H1 (cell line): ENCODE measurements around the gene CCNY. TPM values are rescaled to one million over a fixed set of nuclear protein-coding genes. Genes with fewer than 3 reads are reported as not detected.
"Not testable (repeated sequence)": the region's sequence is repeated elsewhere in the genome, so short reads cannot be mapped to it uniquely, and the experiment has no call there.

ENCODE experiments used
- CTCF ChIA-PET: fragments of 300-600 bp; sonication (Branson Sonifier 250); formaldehyde crosslinking; loops from one replicate; lab custom pipeline; 2021; ENCODE audit not compliant: partially characterized antibody; lab: Charles Lee
- POLR2A ChIA-PET: fragments of 300-600 bp; sonication (Branson Sonifier 250); formaldehyde crosslinking; loops from one replicate; lab custom pipeline; 2021; ENCODE audit warnings: inconsistent platforms; ENCODE audit not compliant: partially characterized antibody; lab: Charles Lee
- DNase-seq, 2 experiments: peaks; one replicate each; pipeline versions ENCODE4 v3.0.0 to v3.0.0-alpha.2; 2010 to 2022; ENCODE audit warnings: low spot score in 2 of 2, low read depth in 1 of 2, mixed read lengths in 1 of 2
- FAIRE-seq: peaks from 2 replicates; lab custom pipeline; 2011; peaks lifted over from hg19 to GRCh38; lab: Jason Lieb, UNC
- H2AFZ ChIP-seq: 2 replicates; pipeline ENCODE4 v1.8.1; 2012; ENCODE audit warnings: low read length, inconsistent platforms
- H2AK5ac ChIP-seq: 2 replicates; pipeline ENCODE4 v1.6.1; 2013; ENCODE audit warnings: low read depth, low read length
- H2BK120ac ChIP-seq: replicated peaks from 2 replicates; pipeline ENCODE3; 2013; ENCODE audit warnings: low read depth, low read length, inconsistent platforms
- H2BK12ac ChIP-seq: 2 replicates; pipeline ENCODE4 v1.6.1; 2013; ENCODE audit warnings: low read depth, low read length
- H2BK15ac ChIP-seq: 2 replicates; pipeline ENCODE4 v1.6.1; 2013; ENCODE audit warnings: low read length
- H2BK20ac ChIP-seq: 2 replicates; pipeline ENCODE4 v1.6.1; 2013; ENCODE audit warnings: low read length
- H2BK5ac ChIP-seq: 2 replicates; pipeline ENCODE4 v1.6.1; 2013; ENCODE audit warnings: low read depth, low read length
- H3K14ac ChIP-seq: 2 replicates; pipeline ENCODE4 v1.6.1; 2013; ENCODE audit warnings: inconsistent platforms; ENCODE audit not compliant: insufficient read length
- H3K18ac ChIP-seq: 2 replicates; pipeline ENCODE4 v1.6.1; 2013; ENCODE audit warnings: low read length; ENCODE audit errors: extremely low read depth
- H3K23ac ChIP-seq: 2 replicates; pipeline ENCODE4 v1.6.1; 2013; ENCODE audit warnings: inconsistent platforms; ENCODE audit not compliant: insufficient read length
- H3K23me2 ChIP-seq: 2 replicates; pipeline ENCODE4 v1.6.1; 2013; ENCODE audit warnings: low read depth, low read length
- H3K27ac ChIP-seq: 2 replicates; pipeline ENCODE4 v1.6.1; 2011; ENCODE audit warnings: low read depth, low read length, inconsistent platforms
- H3K27me3 ChIP-seq, 4 experiments: replicated peaks in 1 of 4; 1 replicate in 1 of 4; 2 replicates in 3 of 4; pipeline versions ENCODE4 v1.6.1 to v1.8.1; 2011 to 2013; ENCODE audit warnings: low read length in 3 of 4, mild to moderate bottlenecking in 3 of 4, inconsistent platforms in 2 of 4, mixed read lengths in 2 of 4, moderate library complexity in 1 of 4; ENCODE audit not compliant: control insufficient read depth in 3 of 4, insufficient read depth in 3 of 4; ENCODE audit errors: extremely low read depth in 1 of 4
- H3K36me3 ChIP-seq, 4 experiments: 2 replicates each; pipeline versions ENCODE4 v1.6.1 to v1.8.1; 2011 to 2013; ENCODE audit warnings: mild to moderate bottlenecking in 4 of 4, low read length in 3 of 4, moderate library complexity in 2 of 4, control low read depth in 1 of 4, inconsistent platforms in 1 of 4; ENCODE audit not compliant: insufficient read depth in 4 of 4, control insufficient read depth in 2 of 4
- H3K4ac ChIP-seq: replicated peaks from 2 replicates; pipeline ENCODE3; 2013; ENCODE audit warnings: low read length, low read depth, mixed read lengths, inconsistent platforms; ENCODE audit not compliant: insufficient read length
- H3K4me1 ChIP-seq, 4 experiments: replicated peaks in 1 of 4; 1 replicate in 1 of 4; 2 replicates in 3 of 4; pipeline versions ENCODE4 v1.6.1 to v1.8.1; 2011 to 2013; ENCODE audit warnings: low read length in 3 of 4, inconsistent platforms in 2 of 4, mixed read lengths in 1 of 4; ENCODE audit not compliant: insufficient read depth in 4 of 4, control insufficient read depth in 3 of 4
- H3K4me2 ChIP-seq, 2 experiments: 2 replicates each; pipeline versions ENCODE4 v1.6.1 to v1.8.1; 2011 to 2013; ENCODE audit warnings: low read depth in 2 of 2, low read length in 2 of 2, control low read depth in 1 of 2, inconsistent platforms in 1 of 2, mild to moderate bottlenecking in 1 of 2; ENCODE audit not compliant: insufficient read depth in 1 of 2
- H3K4me3 ChIP-seq, 4 experiments: fragments of 200-600, 300-600 bp in 1 of 4; sonication (generic), shearing (Covaris generic), sonication (Bioruptor Twin) in 1 of 4; 2 replicates each; pipeline versions ENCODE4 v1.5.1 to v1.8.1; 2011 to 2016; ENCODE audit warnings: low read length in 4 of 4, low read depth in 3 of 4, control low read depth in 2 of 4, inconsistent platforms in 2 of 4, mild to moderate bottlenecking in 2 of 4, mixed read lengths in 1 of 4, moderate library complexity in 1 of 4; ENCODE audit not compliant: insufficient read depth in 2 of 4; ENCODE audit errors: extremely low read depth in 1 of 4
- H3K56ac ChIP-seq: replicated peaks from 2 replicates; pipeline ENCODE3; 2013; ENCODE audit warnings: low read depth, mild to moderate bottlenecking, mixed read lengths, low read length, inconsistent platforms; ENCODE audit not compliant: insufficient read length
- H3K79me1 ChIP-seq: 2 replicates; pipeline ENCODE4 v1.6.1; 2013; ENCODE audit warnings: low read depth, low read length, control low read depth
- H3K79me2 ChIP-seq, 2 experiments: 2 replicates each; pipeline versions ENCODE4 v1.6.1 to v1.8.1; 2012 to 2013; ENCODE audit warnings: low read length in 2 of 2, mild to moderate bottlenecking in 2 of 2, inconsistent platforms in 1 of 2; ENCODE audit not compliant: insufficient read depth in 2 of 2, control insufficient read depth in 1 of 2
- H3K9ac ChIP-seq, 4 experiments: replicated peaks in 1 of 4; 1 replicate in 1 of 4; 2 replicates in 3 of 4; pipeline versions ENCODE4 v1.6.1 to v1.8.1; 2011 to 2013; ENCODE audit warnings: low read depth in 3 of 4, low read length in 3 of 4, control low read depth in 2 of 4, mild to moderate bottlenecking in 2 of 4, moderate library complexity in 2 of 4, inconsistent platforms in 1 of 4; ENCODE audit errors: extremely low read depth in 1 of 4
- H3K9me3 ChIP-seq, 2 experiments: 2 replicates each; pipeline versions ENCODE4 v1.6.1 to v1.8.1; 2012 to 2013; ENCODE audit warnings: mild to moderate bottlenecking in 2 of 2, moderate library complexity in 2 of 2, control low read depth in 1 of 2, inconsistent platforms in 1 of 2, low read depth in 1 of 2, low read length in 1 of 2, mixed read lengths in 1 of 2; ENCODE audit not compliant: insufficient read depth in 2 of 2
- H4K20me1 ChIP-seq, 2 experiments: replicated peaks in 1 of 2; 2 replicates each; pipeline versions ENCODE3 to v1.8.1; 2011 to 2013; ENCODE audit warnings: inconsistent platforms in 2 of 2, low read length in 2 of 2, mild to moderate bottlenecking in 1 of 2; ENCODE audit not compliant: insufficient read depth in 2 of 2, control insufficient read depth in 1 of 2
- H4K5ac ChIP-seq: 2 replicates; pipeline ENCODE4 v1.6.1; 2013; ENCODE audit warnings: low read length, low read depth, mixed read lengths, inconsistent platforms; ENCODE audit not compliant: insufficient read length
- H4K8ac ChIP-seq: 2 replicates; pipeline ENCODE4 v1.8.0; 2013; ENCODE audit warnings: mild to moderate bottlenecking, moderate library complexity, low read length, inconsistent platforms; ENCODE audit not compliant: insufficient read depth; ENCODE audit errors: extremely low read depth
- H4K91ac ChIP-seq: replicated peaks from 2 replicates; pipeline ENCODE3; 2013; ENCODE audit warnings: low read length, mixed read lengths, inconsistent platforms; ENCODE audit not compliant: insufficient read length
- WGBS, 2 experiments: shearing (Covaris generic) in 1 of 2; methylation state at CpG; one replicate each; pipeline versions ENCODE4 v1.1.6 to v1.1.7; 2013 to 2015; ENCODE audit warnings: low lambda C conversion rate in 2 of 2, mixed read lengths in 2 of 2, inconsistent platforms in 1 of 2, low coverage in 1 of 2, missing lambda C conversion rate in 1 of 2; ENCODE audit not compliant: insufficient replicate concordance in 2 of 2, insufficient coverage in 1 of 2, insufficient read length in 1 of 2; ENCODE audit errors: extremely low coverage in 1 of 2, missing lambda C conversion rate in 1 of 2; 5-methylcytosine and 5-hydroxymethylcytosine counted together
- polyA plus RNA-seq, 7 experiments: library from polyadenylated mRNA; depleted of rRNA in 3 of 7; stranded (reverse) in 5 of 7; unstranded in 2 of 7; fragments of >200 nt in 5 of 7; fragments of 200-250 nt in 2 of 7; gene quantifications; 1 replicate in 5 of 7; 2 replicates in 1 of 7; 4 replicates in 1 of 7; pipeline versions ENCODE4 v1.2.1 to v1.2.3, GENCODE V29; 2011 to 2013; ENCODE audit warnings: missing spikeins in 2 of 7, mixed read lengths in 2 of 7
- total RNA-seq: library from RNA; stranded (reverse); fragmentation: NEBNext Ultra II Directional; extraction: Animal tissue kit (Norgen Biotek cat#: 25700); gene quantifications from 2 replicates; pipeline ENCODE4 v1.2.1, GENCODE V29; 2021

Gene CCNY
- total and polyA plus RNA-seq, 2 of the 8 experiments (the other 6 are each of a cell fraction or from before 2014, with no cell fraction given) = 25.3 to 68.2 TPM

DNA sequence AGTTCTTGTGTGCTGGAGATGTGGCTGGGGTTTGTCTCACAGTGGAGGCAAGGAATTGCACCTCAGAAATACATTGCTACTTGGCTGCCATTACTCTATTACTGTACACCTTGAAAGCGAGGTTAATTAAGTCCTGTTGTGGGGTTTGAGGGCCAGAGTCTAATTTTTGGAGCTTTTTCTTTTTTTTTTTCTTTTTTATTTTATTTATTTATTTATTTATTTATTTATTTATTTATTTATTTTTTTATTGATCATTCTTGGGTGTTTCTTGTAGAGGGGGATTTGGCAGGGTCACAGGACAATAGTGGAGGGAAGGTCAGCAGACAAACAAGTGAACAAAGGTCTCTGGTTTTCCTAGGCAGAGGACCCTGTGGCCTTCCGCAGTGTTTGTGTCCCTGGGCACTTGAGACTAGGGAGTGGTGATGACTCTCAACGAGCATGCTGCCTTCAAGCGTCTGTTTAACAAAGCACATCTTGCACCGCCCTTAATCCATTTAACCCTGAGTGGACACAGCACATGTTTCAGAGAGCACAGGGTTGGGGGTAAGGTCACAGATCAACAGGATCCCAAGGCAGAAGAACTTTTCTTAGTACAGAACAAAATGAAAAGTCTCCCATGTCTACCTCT lies 69.8 kb downstream of the CCNY start:
- POLR2A ChIA-PET, CTCF ChIA-PET, H2BK12ac ChIP-seq: not testable (repeated sequence)

DNA sequence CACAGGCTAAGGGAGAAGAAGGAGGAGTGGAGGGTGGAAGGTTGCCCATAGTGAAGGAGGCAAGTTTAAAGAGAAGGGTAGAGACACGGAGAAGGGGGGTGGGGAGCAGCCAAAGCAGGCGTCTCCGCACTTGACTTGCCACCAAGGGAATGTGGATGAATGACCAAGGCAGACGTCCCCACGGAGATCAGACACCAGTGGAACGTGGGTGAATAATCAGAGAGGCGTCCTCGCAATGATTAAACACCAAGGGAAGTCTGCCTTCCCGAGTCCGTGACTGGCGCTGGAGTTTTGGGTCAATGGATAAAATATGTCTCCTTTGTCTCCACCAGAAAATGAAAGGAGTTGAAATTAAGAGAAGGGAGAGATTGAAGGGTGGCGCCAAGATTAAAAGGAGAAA lies 71.4 kb downstream of the CCNY start:
- H3K23ac ChIP-seq, H2BK20ac ChIP-seq, H3K18ac ChIP-seq, H3K4me1 ChIP-seq, H3K4ac ChIP-seq, H2BK15ac ChIP-seq, H2BK12ac ChIP-seq, H3K27me3 ChIP-seq, FAIRE-seq, H3K79me1 ChIP-seq, H3K56ac ChIP-seq, H3K4me2 ChIP-seq, H4K5ac ChIP-seq, H3K14ac ChIP-seq, POLR2A ChIA-PET, H4K91ac ChIP-seq, H2BK5ac ChIP-seq, H4K8ac ChIP-seq, DNase-seq, H2BK120ac ChIP-seq, H3K9me3 ChIP-seq, H3K9ac ChIP-seq, CTCF ChIA-PET, H3K4me3 ChIP-seq, H3K23me2 ChIP-seq, H4K20me1 ChIP-seq, H2AFZ ChIP-seq, H3K36me3 ChIP-seq, H2AK5ac ChIP-seq, H3K27ac ChIP-seq: not testable (repeated sequence)
- H3K79me2 ChIP-seq = peaks cover 0 to 45% of the 10 kb centered on the region in 2 experiments; a peak in 2 of 4 replicates
- 90% methylated on average over 12 of the region's 12 CpGs; no CpG with 5 or more reads in 1 of the 2 experiments for WGBS, 2 experiments

More for the DNA sequence above, 69.8 kb downstream of the CCNY start:
- H3K27me3 ChIP-seq, DNase-seq, H4K8ac ChIP-seq, H2AK5ac ChIP-seq, H3K23ac ChIP-seq, H4K5ac ChIP-seq, H3K79me1 ChIP-seq, H3K4ac ChIP-seq, H2BK20ac ChIP-seq, H2BK5ac ChIP-seq, H2AFZ ChIP-seq, H3K27ac ChIP-seq, H3K4me1 ChIP-seq, H2BK120ac ChIP-seq, H3K23me2 ChIP-seq, H3K9ac ChIP-seq, H3K18ac ChIP-seq, H3K56ac ChIP-seq, H3K9me3 ChIP-seq, H3K4me3 ChIP-seq, FAIRE-seq, H3K4me2 ChIP-seq, H4K20me1 ChIP-seq, H3K36me3 ChIP-seq, H2BK15ac ChIP-seq, H4K91ac ChIP-seq, H3K14ac ChIP-seq: not testable (repeated sequence)
- 100% methylated on average over 1 of the region's 5 CpGs; no CpG with 5 or more reads in 1 of the 2 experiments for WGBS, 2 experiments
- peaks cover 0 to 47% of the 10 kb centered on the region in 2 experiments; a peak in 2 of 4 replicates for H3K79me2 ChIP-seq
